Lower leg skin (tissue), 3 donors: ENCODE measurements around the gene PAK2.

Experiments used
- POLR2A ChIP-seq, 2 donors: fragments of 450-650 bp; IDR thresholded peaks; one replicate each; pipeline ENCODE4 v1.6.1; 2016 to 2017; ENCODE audit warnings: antibody characterized with exemption in 2 of 2, mild to moderate bottlenecking in 1 of 2, moderate library complexity in 1 of 2
- TF ChIP-seq, protein P1 (sequence below), 3 donors: fragments of 450-650 bp; IDR thresholded peaks; one replicate each; pipeline ENCODE4 v1.5.1; 2016; ENCODE audit warnings: antibody characterized with exemption in 3 of 3, mild to moderate bottlenecking in 3 of 3, moderate library complexity in 2 of 3

DNA sequence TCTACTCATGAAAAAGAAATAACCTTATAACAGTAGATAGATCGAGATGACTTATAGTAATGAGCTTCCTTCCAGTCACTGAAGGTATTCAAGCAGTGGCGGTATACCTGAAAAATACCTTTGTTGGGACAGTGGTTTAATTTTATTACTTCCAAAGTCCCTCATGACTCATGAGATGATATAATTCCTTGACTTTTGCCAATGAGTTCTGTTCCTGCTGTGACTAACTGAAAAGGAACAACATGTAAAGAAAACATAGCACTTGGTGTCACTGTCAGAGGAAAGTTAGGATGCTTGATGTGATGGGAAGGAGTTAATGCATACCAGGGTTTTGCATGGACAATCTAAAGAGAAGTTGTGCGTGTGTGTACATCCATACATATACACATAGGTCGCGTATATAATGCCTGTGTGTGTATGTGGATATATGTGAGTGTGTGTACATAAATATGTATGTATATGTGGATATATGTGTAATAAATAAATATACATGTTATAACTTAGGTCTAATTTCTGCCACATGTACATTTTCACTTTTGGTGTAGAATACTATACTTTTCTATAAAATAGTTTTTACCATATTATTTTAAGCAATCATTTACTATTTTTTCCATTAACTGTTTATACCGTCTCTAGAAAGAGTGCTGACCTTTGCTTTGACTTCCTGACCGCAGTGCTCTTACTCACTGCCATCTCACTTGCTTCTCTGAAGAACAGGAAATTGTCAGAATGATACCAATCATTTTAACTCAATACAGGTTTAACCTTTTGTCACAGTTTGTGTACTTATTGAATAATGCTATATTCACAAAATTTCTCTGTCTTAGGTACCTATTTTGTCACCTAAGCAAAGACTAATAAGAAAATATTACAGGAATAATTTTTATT is 12.6 kb upstream of the PAK2 start:
- TF ChIP-seq, protein P1, sequence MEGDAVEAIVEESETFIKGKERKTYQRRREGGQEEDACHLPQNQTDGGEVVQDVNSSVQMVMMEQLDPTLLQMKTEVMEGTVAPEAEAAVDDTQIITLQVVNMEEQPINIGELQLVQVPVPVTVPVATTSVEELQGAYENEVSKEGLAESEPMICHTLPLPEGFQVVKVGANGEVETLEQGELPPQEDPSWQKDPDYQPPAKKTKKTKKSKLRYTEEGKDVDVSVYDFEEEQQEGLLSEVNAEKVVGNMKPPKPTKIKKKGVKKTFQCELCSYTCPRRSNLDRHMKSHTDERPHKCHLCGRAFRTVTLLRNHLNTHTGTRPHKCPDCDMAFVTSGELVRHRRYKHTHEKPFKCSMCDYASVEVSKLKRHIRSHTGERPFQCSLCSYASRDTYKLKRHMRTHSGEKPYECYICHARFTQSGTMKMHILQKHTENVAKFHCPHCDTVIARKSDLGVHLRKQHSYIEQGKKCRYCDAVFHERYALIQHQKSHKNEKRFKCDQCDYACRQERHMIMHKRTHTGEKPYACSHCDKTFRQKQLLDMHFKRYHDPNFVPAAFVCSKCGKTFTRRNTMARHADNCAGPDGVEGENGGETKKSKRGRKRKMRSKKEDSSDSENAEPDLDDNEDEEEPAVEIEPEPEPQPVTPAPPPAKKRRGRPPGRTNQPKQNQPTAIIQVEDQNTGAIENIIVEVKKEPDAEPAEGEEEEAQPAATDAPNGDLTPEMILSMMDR (IDR thresholded peaks at IDR 0.05): no peak
- no peak for TF ChIP-seq POLR2A (IDR thresholded peaks at IDR 0.05)
